NCI-H2107 treated with DMSO at 0.1 percent for 48 hours (cell line): ENCODE measurements around the gene FBXO33.
A peak's percentile ranks its signal among the peaks of the same experiment; 100 is the strongest.

Experiments
- DNase-seq: peaks from one replicate; lab custom pipeline; 2025; ENCODE audit not compliant: unreplicated experiment; lab: John Stamatoyannopoulos, UW

The FBXO33 gene

GRCh38 chr14:39431416-39432178 lies 636 bp downstream of the FBXO33 start:
- no peak for DNase-seq

DNA sequence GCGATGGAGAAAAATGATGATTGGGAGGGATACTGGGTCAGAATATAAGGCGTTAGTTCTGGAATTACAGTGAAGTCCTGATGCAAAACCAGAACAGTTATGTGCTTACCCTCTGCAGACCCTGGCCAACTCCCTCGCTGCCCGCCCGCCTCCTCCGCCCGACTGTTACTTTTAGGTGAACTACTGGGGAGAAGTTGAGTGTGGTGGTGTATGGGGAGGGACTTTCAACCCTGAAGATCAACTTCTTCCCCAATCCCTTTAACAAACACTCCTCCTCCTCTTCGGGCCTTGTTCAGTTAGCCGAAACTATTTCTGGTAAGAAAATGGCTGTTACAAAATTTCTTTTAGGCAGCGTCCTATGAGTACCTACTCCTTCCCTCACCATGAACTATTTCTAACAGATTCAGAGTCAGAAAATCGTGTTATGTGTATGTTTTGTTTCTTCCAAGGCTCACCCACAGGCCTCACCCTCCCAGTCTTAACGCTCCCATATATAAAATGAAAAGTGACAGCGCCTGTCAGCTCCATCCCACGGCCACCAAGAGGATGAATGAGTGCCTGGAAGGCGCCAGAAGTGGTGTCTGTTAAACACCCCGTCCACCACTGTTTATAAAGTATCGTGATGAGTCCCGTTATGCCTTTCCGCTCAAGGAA lies 1.3 kb downstream of the FBXO33 start:
- no peak for DNase-seq

- no peak for DNase-seq
Measured at GRCh38 chr14:39428118-39428517, 4.1 kb downstream of the FBXO33 start.

GRCh38 chr14:39426605-39427004 lies 5.6 kb downstream of the FBXO33 start:
- peak; percentile 80 for DNase-seq

- no peak for DNase-seq
Measured at GRCh38 chr14:39425947-39426346, 6.3 kb downstream of the FBXO33 start.

GRCh38 chr14:39423793-39424192 lies 8.4 kb downstream of the FBXO33 start:
- DNase-seq, result no peak

DNA sequence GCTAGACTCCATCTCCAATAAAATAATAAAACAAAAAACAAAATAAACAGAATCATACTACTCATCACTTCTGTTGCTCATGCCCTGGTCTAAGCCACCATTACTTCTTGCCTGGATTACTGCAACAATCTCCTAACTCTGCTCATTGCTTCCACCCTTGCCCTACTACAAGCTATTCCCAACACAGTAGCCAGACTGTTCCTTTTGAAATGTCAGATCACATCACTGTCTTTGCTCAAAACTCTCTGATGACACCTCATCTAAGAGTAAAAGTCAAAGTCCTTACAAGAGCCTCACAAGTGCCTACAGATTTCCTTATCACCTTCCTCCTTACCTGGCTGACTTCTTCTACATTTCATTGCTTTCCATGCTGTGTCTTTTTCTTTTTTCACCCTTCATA lies 10.0 kb downstream of the FBXO33 start:
- DNase-seq, result no peak

DNA sequence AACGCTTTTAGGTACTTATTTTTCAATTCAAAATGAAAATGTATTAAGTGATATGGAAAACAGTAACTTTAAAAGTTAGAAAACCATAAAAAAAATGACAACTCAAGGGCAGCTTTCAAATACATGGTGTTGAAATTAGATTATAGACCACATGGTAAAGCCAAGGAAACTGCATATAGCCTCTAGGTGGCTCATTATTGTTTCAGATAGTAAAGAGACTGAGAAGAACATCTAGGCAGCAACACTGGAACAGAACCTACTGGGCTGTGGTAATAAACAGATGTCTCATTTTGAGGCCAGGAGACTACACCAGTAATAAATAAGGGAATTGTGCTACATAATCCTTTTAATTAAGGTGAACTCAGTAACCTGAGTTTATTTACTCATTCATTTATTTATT lies 13.0 kb downstream of the FBXO33 start:
- DNase-seq, result no peak

GRCh38 chr14:39417014-39417413 lies 15.2 kb downstream of the FBXO33 start:
- no peak for DNase-seq

GRCh38 chr14:39416072-39416471 lies 16.2 kb downstream of the FBXO33 start:
- no peak for DNase-seq

DNA sequence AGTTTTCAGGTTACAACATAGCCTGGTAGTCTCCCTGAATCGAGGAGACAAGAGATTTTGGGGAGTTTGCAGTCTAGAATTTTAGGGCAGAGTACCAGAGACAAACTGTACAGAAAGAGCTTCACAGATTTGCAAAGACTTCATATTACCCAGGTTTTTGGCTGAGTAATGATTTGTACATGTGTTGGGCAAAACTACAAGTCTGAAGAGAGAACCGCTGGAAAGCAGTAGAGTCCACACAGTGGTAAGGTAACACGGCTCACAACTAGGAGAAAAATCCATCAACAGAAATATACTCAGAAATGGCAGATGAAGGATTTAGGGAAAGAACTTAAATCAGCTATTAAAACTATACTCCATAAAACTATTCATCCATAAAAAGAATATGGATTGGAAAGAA lies 25.7 kb downstream of the FBXO33 start:
- no peak for DNase-seq

- peak; percentile 21 for DNase-seq
Measured at GRCh38 chr14:39398382-39398781, 33.9 kb downstream of the FBXO33 start.

DNA sequence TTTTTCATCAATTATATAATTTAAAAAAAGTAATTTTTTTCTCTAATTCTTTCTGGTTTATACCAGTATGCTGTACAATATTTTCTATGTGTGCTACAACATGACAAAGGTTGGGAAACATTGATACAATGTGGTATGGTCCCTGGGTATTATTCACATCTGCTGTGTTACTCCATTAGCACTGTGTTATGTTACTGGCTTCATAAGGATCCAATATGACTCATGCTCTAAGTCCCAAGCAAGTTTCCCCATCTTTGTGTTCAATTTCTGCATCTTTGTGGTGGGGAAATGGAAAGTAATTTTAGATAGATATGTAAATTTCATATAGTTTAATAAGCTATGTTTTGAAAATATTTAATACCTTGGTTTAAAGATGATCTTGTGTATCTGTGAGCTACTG lies 35.8 kb downstream of the FBXO33 start:
- DNase-seq, result no peak

DNA sequence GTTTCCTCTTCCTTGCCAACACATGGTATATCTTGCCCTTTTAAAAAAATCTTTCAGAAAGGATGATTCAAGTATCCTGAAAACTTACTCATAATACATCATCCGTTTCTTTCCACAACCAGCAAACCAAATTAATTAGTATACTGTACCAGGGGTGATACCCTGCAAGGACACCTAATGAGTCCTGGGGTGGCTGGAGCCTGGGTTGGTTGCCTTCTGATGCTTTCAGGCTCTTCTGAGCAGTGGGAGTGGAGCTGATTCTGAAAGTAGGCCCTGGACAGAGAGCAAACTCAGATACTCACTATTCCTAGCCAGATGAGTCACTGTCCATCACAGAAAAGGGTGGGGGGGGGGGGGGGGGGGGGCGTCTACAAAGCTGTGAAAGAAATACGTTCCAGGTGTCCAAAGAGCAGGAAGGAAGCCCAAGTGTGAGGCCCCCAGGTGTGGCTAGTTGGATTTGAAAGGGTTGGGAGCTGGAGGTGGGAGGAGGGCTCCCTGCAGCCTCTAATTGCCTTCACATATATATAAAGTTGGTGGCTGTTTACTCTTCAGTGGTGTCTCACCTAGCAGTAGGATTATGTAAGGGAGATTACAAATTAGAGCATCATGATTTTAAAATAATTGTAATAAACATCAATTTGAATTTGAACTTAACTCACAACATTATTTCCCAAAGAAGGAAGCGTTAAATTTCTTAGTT lies 36.5 kb downstream of the FBXO33 start:
- DNase-seq, result no peak

DNA sequence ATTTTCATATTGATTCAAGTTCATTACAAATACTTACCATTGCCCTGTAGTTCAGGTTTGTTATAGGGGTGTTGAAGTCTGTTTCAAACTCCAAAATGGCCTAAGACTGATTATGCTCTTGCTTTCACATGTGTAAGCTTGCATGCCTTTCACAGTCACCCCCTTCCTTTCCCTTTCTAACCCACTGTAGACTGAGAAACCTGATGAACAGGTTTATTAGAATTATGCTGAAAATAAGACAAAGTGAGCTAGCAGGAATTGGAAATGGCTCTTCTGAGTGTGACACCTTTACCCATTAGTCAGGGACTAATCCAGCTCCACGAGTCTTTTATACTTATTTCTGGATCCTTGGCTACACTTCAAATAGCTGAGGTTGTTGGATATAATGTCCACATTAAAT lies 38.9 kb downstream of the FBXO33 start:
- no peak for DNase-seq

- no peak for DNase-seq
Measured at GRCh38 chr14:39384177-39384576, 48.1 kb downstream of the FBXO33 start.

DNA sequence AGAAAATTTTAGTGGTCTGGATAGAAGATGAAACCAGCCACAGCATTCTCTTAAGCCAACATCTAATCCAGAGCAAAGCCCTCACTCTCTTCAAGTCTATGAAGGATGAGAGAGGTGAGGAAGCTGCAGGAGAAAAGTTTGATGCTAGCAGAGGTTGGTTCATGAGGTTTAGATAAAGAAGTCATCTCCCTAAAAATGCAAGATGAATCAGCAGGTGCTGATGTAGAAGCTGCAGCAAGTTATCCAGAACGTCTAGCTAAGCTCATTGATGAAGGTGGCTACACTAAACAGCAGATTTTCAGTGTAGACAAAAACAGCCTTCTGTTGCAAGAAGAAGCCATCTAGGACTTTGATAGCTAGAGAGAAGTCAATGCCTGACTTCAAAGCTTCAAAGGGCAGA lies 48.5 kb downstream of the FBXO33 start:
- no peak for DNase-seq

DNA sequence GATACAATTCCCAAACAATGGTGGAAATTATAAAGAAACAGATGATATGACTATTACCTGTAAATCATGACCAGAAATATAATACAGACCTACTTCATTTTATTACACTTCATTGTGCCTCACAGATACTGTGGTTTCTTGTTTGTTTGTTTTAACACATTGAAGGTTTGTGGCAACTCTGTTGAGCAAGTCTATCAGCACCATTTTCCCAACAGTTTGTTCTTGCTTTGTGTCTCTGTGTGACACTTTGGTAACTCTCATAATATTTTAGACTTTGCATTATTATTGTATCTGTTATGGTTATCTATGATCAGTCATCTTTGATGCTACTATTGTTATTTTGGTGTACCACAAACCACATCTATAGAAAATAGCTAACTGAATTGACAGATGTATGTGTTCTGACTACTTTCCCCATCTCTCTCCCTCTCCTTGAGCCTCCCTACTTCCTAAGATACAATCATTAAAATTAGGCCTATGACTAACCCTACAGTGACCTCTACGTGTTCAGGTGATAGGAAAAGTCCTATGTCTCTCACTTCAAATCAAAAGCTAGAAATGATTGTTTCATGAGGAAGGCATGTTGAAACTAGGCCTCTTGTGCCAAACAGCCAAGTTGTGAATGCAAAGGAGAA lies 49.1 kb downstream of the FBXO33 start:
- peak; percentile 80 for DNase-seq

DNA sequence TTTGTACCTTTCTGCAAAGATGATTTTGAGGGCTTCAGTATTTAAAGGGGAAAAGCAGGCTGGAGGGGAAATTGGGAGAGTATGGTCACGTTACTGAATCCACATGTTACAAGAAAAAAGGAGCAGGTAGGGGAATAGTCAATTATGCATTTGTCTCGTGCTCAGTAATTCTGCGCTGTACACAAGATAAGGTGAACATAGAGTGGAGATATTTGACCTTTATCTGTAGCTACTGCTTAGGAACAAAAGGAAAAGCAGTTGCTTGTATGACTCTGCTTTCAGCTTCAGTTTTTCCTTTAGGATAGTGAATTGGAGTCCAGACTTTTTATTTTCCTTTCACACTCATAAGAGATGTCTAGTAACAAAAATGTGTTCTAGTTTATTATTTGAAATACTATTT lies 49.8 kb downstream of the FBXO33 start:
- DNase-seq, result no peak

DNA sequence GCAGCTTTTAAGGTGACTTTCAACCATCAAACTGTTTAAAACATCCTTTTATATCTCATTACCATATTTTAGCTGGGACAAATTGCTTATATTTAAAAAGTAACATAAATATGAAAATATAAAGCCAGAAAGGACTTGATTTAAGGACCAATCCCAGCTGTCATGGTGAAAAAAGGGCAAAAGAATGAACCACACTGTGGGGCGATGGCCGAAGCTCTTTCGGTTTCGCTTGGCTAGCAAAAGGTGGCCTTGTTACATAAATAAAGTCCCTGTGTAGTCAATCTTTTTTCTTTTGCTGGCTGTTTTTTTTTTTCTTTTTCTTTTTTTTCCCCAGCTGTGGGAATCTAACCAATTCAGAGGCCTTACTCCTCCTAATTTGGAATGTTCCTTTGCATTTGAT lies 50.9 kb downstream of the FBXO33 start:
- no peak for DNase-seq

DNA sequence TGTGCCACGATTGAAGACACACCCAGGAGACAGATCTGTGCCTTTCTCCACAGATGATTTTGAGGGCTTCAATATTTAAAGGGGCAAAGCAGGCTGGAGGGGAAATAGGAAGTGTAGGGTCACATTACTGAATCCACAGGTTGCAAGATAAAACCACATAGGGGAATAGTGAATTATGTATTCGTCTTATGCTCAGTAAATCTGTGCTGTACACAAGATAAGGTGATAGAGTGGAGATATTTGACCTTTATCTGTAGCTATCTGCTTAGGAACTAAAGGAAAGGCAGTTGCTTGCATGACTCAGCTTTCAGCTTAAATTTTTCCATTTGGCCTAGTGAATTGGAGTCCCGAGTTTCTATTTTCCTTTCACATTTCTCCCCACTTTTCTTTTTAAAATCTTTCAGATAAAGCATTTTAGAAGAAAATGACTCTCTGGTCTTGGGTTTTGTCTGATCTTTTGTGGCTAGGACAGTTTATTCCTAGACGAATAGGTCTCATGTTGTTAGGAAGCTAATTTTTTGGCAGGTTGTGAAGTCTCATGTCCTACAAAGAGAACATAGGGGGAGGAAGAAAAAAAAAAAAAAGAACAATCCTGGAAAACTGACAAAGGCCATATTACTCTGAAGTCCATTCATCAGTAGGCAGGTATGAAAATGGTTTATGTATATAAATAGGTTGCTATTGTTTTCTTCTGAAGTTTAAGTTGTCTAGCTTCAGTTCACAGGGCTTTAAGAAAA lies 55.4 kb downstream of the FBXO33 start:
- no peak for DNase-seq
